Psoas muscle (tissue), 8 donors: ENCODE data around the gene COL20A1. TPM values are rescaled to one million over a fixed set of nuclear protein-coding genes. Genes with fewer than 3 reads are reported as not detected.

Experiments
- ATAC-seq, 4 donors: fragments of 200-7000 bp; cut with Tn5 transposase; one replicate each; pipeline ENCODE4 v1.9.1; 2020; ENCODE audit warnings: moderate library complexity in 3 of 4, mild to moderate bottlenecking in 2 of 4
- DNase-seq, 2 donors: peaks; one replicate each; pipeline ENCODE4 v3.0.0-alpha.2; 2020
- H3K27ac ChIP-seq: fragments of 200-600 bp; one replicate; pipeline ENCODE4 v1.8.0; 2022
- H3K27me3 ChIP-seq, 3 donors: fragments of 200-600 bp in 1 of 3; one replicate each; pipeline versions ENCODE4 v1.6.1 to v1.8.0; 2013 to 2022; ENCODE audit warnings: low read length in 2 of 3, mild to moderate bottlenecking in 2 of 3, moderate library complexity in 1 of 3; ENCODE audit not compliant: insufficient read depth in 3 of 3
- H3K36me3 ChIP-seq, 2 donors: fragments of 200-600 bp in 1 of 2; one replicate each; pipeline versions ENCODE4 v1.6.1 to v1.8.0; 2013 to 2022; ENCODE audit warnings: low read depth in 1 of 2, mild to moderate bottlenecking in 1 of 2, moderate library complexity in 1 of 2; ENCODE audit not compliant: insufficient read depth in 1 of 2
- H3K4me1 ChIP-seq: fragments of 200-600 bp; one replicate; pipeline ENCODE4 v1.8.0; 2022
- H3K4me3 ChIP-seq: fragments of 200-600 bp; one replicate; pipeline ENCODE4 v1.8.0; 2022; ENCODE audit warnings: mild to moderate bottlenecking
- H3K9me3 ChIP-seq: fragments of 200-600 bp; one replicate; pipeline ENCODE4 v1.8.0; 2022
- CTCF ChIP-seq: fragments of 200-600 bp; IDR thresholded peaks from one replicate; pipeline ENCODE4 v1.8.0; 2022; ENCODE audit warnings: antibody characterized with exemption
- WGBS, 3 donors: extraction: QIAGEN DNeasy Blood & Tissue Kit; methylation state at CpG; one replicate each; pipeline versions ENCODE4 v1.1.6 to v1.1.7; 2013; 5-methylcytosine and 5-hydroxymethylcytosine counted together
- intact Hi-C, 2 donors: fragments of 100-400 bp; cut with DNase I; formaldehyde crosslinking; loops; one replicate each; pipeline versions ENCODE4 v1.11.0 to v1.14.2; 2022
- polyA plus RNA-seq, 3 donors: library from polyadenylated mRNA; stranded (reverse); fragments of 200-250 nt; gene quantifications; one replicate each; pipeline ENCODE4 v1.2.3, GENCODE V29; 2013
- total RNA-seq, 4 donors: library from RNA; stranded (reverse); fragmentation: NEBNext Ultra II Directional in 2 of 4; extraction: Animal tissue kit (Norgen Biotek cat#: 25700) in 2 of 4; gene quantifications; one replicate each; pipeline versions ENCODE4 v1.2.1 to v1.2.4, GENCODE V29; 2021 to 2023
- donor health status: healthy with polysubstance abuse.
- donor health status: DM: no; HTN: no; CAD: no; lungs with moderate emphysema.
- donor health status: Bipolar disorder and iron deficiency.
- donor health status: healthy.
- donor health status: DM: yes; HTN: yes; CAD: no.
- donor health status: DM: no; HTN: no; CAD: no.
- donor health status: DM: no; HTN: no; CAD: no.
- donor health status: DM: yes; HTN: yes; CAD: no.

Gene COL20A1
- total and polyA plus RNA-seq, 7 donors: 0.08 to 0.09 TPM; not detected in 5

GRCh38 chr20:63351811-63352591, 59.0 kb downstream of the COL20A1 start:
- no peaks in the 10 kb centered on the region for H3K36me3 ChIP-seq
- no peak for ATAC-seq
- no peak for DNase-seq
- 16 to 23% (median 22%) methylated on average over 21 to 28 of the region's 28 CpGs for WGBS, 3 donors
- H3K4me1 ChIP-seq: no peaks in the 10 kb centered on the region
- no peaks in the 10 kb centered on the region for H3K9me3 ChIP-seq
- intact Hi-C loops: no loop called here
- TF ChIP-seq CTCF: no peak
- peaks cover 0 to 39% (median 9%) of the 10 kb centered on the region in 3 donors for H3K27me3 ChIP-seq
- no peak overlapping the region for H3K27ac ChIP-seq
- H3K4me3 ChIP-seq: no peak overlapping the region

- Histone ChIP-seq H3K36me3 (no peaks in the 10 kb centered on the region), H3K27me3 (peaks cover 0 to 37% (median 6%) of the 10 kb centered on the region in 3 donors), H3K4me1 (no peaks in the 10 kb centered on the region), H3K4me3 (no peak overlapping the region), H3K9me3 (no peaks in the 10 kb centered on the region), H3K27ac (no peak overlapping the region)
- WGBS, 3 donors: 20 to 32% (median 22%) methylated on average over 8 to 12 of the region's 12 CpGs
- ATAC-seq: no peak
- DNase-seq: no peak
- intact Hi-C loops: no loop called here
- no peak for TF ChIP-seq CTCF
Measured at GRCh38 chr20:63352811-63353221, 59.8 kb downstream of the COL20A1 start.

- Histone ChIP-seq H3K4me1 (no peaks in the 10 kb centered on the region), H3K4me3 (no peak overlapping the region), H3K9me3 (no peaks in the 10 kb centered on the region), H3K27me3 (peaks cover 0 to 45% (median 11%) of the 10 kb centered on the region in 3 donors), H3K27ac (no peak overlapping the region), H3K36me3 (no peaks in the 10 kb centered on the region)
- no peak for ATAC-seq
- no peak for DNase-seq
- WGBS, 3 donors: 82 to 86% (median 84%) methylated on average over 25 of the region's 25 CpGs
- TF ChIP-seq CTCF: no peak
- intact Hi-C loops: no loop called here
Measured at GRCh38 chr20:63354636-63355350, 61.8 kb downstream of the COL20A1 start.

GRCh38 chr20:63355781-63356295, 62.9 kb downstream of the COL20A1 start:
- no peak for DNase-seq
- intact Hi-C loops: no loop called here
- Histone ChIP-seq H3K27me3 (peaks cover 0 to 55% (median 20%) of the 10 kb centered on the region in 3 donors), H3K27ac (no peak overlapping the region), H3K9me3 (no peaks in the 10 kb centered on the region), H3K36me3 (no peaks in the 10 kb centered on the region), H3K4me1 (no peaks in the 10 kb centered on the region), H3K4me3 (no peak overlapping the region)
- no peak for ATAC-seq
- no peak for TF ChIP-seq CTCF
- WGBS, 3 donors: 91 to 92% (median 92%) methylated on average over 9 to 11 of the region's 11 CpGs
